Skin of body (tissue), 2 donors: ENCODE measurements around the gene DCDC1. TPM values are rescaled to one million over a fixed set of nuclear protein-coding genes. Genes with fewer than 3 reads are reported as not detected.

Experiments
- DNase-seq: peaks from one replicate; lab custom pipeline; 2025; lab: John Stamatoyannopoulos, UW
- total RNA-seq: library from RNA; depleted of rRNA; stranded (reverse); fragments of >200 nt; gene quantifications from one replicate; pipeline ENCODE4 v1.2.3, GENCODE V29; 2014

The DCDC1 gene, protein sequence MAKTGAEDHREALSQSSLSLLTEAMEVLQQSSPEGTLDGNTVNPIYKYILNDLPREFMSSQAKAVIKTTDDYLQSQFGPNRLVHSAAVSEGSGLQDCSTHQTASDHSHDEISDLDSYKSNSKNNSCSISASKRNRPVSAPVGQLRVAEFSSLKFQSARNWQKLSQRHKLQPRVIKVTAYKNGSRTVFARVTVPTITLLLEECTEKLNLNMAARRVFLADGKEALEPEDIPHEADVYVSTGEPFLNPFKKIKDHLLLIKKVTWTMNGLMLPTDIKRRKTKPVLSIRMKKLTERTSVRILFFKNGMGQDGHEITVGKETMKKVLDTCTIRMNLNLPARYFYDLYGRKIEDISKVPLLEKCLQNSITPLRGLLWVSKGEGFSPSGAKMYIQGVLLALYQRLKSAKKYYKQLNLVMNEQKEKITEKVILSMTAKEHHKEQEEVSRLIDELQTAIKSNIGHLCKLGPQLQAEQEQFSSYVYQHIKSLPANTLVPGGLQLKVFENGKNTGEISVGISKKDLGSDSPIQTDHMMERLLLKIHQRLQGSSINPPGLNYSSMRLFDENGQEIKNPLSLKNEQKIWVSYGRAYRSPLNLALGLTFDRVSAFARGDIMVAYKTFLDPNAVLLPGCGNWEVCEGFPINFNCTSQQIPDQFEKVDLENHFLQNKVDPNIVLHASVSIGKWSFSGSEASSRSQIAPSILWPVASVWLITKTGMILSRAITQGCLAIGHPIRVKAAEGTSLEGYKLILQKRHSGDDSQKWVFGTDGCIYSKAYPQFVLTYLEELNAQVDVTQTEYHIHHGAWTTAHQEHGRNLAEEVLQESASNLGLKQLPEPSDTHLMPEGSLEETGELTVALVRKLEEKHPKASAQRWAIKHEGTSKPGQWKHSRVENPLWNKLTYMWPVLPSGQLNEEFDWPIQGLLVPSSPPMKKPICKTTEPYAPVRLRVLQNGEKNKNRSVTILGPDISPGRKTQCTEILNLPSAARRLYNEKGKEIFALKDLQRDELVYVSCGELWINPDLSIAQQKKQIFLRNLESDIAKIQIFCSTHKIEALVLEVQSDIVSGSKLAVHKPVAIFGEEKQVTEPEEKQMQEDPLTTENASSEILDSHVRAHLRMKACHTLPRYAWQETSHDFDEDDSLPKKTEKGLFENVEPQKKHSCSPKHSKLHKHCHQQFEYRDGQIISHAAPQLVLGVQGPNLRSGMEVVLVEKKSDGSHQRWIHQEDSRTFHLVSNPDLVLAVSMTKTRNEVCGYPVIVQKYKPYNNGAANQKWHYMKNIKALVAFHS (N-terminal part only)
- total RNA-seq: 0.89 TPM

DNA sequence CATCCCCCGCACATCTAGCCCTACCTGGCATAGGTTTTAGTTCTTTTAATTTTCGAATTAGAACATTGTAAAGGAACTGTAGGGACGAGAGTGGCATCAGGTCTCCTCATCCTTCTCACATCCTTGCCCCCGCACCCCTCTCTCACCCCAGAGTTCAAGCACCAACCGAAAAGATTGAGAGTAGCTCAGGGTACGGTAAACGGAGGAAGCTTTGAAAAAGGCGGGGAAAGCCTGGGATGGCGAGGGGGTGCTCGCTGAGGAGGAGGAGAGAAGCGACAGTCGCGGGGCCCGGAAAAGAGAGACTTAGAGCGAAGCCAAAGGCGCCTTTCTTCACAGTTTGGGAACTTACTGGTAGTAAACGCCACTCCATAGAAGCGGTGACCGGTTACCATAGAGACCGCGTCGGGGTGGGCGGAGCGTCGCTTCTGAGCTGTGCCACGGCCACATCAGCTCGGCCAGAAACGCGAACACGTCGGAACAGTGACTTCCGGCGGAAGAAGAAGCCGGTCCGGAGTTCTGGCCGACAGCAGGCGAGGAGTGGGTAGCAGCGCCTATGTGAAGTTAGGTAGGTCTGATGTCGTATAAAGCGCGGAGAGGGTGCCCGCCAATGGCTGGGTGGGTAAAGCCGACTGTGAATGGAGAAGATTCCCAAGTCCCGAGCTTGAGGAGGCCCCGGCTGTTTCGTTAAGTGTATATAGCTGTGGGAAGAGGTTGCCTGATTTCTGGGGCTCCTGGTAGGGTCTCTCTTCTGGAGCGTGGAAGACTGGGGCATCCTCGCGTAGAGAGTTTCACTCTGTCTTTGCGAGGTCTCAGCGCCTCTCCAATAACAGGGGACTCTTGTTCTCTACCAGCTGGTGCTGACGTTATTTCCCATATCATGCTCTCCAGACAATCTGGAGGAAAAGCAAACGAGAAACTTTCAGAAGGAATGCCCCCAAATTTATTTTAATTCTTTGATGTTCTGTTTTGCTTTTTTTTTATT, at the start of gene DCDC1, which contains the start of gene DNAJC24:
TSS of gene DCDC1 (minus strand) at position 392 of the 982 bp plus-strand sequence. CDS start 41,459 bp downstream, outside the sequence.
TSS of gene DNAJC24 (plus strand) at position 513 of the 982 bp plus-strand sequence. CDS start 889 bp downstream, outside the sequence.
- DNase-seq: peak; percentile 92

GRCh38 chr11:31419138-31419537, 49.6 kb upstream of the DCDC1 start:
- no peak for DNase-seq

- DNase-seq: no peak
Observed at GRCh38 chr11:31417816-31418215, 48.3 kb upstream of the DCDC1 start.

GRCh38 chr11:31417357-31417756, 47.8 kb upstream of the DCDC1 start:
- no peak for DNase-seq

DNA sequence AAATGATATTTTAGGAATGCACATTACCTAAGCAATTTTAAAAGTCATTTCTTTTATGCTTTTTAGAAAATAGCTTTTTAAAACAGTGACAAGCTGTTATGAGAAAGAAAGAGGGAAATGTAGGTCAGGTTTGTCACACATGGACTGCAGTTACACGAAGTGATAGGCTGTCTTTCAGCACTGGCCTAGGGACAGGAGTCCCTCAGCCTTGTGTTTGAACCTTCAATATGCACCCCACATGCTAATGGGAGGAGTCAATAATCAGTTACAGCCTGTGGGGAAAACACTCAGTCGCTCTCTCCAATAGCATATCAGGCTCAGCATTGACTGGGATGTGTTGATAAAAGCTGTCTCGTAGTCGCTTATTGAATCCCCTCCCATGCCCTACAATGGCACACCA, 45.9 kb upstream of the DCDC1 start:
- no peak for DNase-seq

- no peak for DNase-seq
Observed at GRCh38 chr11:31414338-31414737, 44.8 kb upstream of the DCDC1 start.

- DNase-seq: no peak
Observed at GRCh38 chr11:31412946-31413345, 43.4 kb upstream of the DCDC1 start.

- DNase-seq: no peak
Observed at GRCh38 chr11:31408201-31408600, 38.7 kb upstream of the DCDC1 start.

- DNase-seq: no peak
Observed at GRCh38 chr11:31404614-31405013, 35.1 kb upstream of the DCDC1 start.

GRCh38 chr11:31397239-31397834, 27.8 kb upstream of the DCDC1 start:
- DNase-seq: no peak

GRCh38 chr11:31387379-31387778, 17.8 kb upstream of the DCDC1 start:
- DNase-seq: no peak

GRCh38 chr11:31383116-31383515, 13.6 kb upstream of the DCDC1 start:
- no peak for DNase-seq

- DNase-seq: no peak
Observed at GRCh38 chr11:31375879-31376278, 6.3 kb upstream of the DCDC1 start.

GRCh38 chr11:31366795-31367194, 2.7 kb downstream of the DCDC1 start:
- no peak for DNase-seq

- DNase-seq: no peak
Observed at GRCh38 chr11:31361743-31362142, 7.8 kb downstream of the DCDC1 start.

- DNase-seq: no peak
Observed at GRCh38 chr11:31355817-31356216, 13.7 kb downstream of the DCDC1 start.

DNA sequence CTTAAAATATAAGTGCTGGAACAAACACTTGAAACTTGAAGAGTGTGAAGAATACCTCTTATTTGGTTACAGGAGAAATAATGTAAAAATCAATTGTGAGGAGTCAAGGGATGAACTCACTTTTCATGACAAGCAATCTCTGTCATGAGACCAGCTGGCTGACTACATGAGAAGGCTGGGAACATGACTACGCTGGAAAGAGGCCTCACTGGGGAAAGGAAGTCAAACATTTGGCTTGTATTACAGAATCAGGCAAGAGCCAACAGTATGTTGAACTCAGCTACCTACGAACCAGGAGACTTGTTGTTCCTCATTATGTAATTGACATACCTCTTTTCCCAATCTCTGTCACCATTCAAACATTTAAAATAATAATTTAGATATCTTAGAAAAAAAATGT, 14.4 kb downstream of the DCDC1 start:
- peak; percentile 12 for DNase-seq

DNA sequence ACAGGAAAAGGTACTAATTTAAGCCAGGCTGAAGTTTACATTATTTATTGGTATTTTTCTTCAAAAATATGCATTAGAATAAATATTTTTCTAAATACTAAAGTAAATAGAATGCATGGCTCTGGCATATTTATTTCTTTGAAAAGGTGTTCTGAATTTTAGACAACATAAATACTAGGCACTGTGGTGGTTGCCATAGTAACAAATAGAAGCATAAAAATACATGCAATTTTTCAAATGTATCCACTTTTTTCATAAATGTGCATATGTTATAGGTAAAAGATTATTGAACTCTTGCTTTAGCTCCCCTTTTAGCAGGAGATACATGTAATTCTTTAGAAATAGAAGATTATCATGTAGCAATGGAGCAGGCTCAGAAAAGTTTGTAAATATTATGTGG, 18.4 kb downstream of the DCDC1 start:
- no peak for DNase-seq

GRCh38 chr11:31340903-31341572, 28.5 kb downstream of the DCDC1 start:
- no peak for DNase-seq
